ENCODE results near the gene KANK4. TPM values are rescaled to one million over a fixed set of nuclear protein-coding genes. Genes with fewer than 3 reads are reported as not detected.

Gene KANK4
- total RNA-seq, 1 donor from 2014 or later: 1.0 TPM

DNA sequence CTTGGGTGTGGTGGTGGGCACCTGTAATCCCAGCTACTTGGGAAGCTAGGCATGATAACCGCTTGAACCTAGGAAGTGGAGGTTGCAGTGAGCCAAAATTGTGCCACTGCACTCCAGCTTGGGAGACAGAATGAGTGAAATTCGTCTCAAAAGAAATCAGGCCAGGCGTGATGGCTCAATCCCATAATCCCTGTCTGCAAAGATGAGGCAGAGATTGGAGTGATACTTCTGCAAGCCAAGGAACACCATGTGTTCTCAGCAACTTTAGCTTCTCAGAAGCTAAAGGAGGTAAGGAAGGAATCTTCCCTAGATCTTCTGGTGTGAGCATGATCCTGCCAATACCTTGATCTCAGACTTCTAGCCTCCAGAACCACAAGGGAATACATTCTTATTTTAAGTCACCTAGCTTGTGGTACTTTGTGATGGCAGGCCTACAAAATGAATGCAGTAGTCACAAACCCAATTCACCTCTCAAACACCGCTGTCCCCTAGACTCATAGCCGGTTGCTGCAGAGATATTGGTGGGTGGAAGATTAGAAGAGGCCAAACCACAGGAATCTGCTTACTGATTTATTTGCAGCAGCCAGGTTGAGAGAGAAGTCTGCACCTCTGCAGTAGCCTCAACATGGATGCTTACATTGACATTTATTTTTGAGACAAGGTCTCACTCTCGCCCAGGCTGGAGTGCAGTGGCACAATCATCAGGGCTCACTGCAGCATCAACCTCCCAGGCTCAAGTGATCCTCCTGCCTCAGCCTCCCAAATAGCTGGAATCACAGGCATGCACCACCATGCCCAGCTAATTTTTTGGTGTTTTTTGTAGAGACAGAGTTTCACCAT is 105.9 kb downstream of the KANK4 start:
- H3K36me3 Mint-ChIP-seq (ENCODE audit: insufficient read depth): peaks cover 20% of the 10 kb centered on the region

DNA sequence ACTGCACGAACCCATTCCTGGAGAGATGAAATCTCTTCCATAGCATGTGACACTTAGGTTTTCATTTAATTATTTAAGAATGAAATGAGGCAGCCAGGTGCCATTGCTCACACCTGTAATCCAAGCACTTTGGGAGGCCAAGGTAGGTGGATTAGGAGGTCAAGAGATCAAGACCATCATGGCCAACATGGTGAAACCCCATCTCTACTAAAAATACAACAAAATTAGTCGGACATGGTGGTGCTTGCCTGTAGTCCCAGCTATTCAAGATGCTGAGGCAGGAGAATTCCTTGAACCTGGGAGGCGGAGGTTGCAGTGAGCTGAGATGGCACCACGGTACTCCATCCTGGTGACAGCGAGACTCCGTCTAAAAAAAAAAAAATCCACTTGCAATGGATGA is 106.8 kb downstream of the KANK4 start:
- peaks cover 22% of the 10 kb centered on the region for H3K36me3 Mint-ChIP-seq (ENCODE audit: insufficient read depth)
- H3K27ac Mint-ChIP-seq: no peak overlapping the region
- no peaks in the 10 kb centered on the region for H3K27me3 Mint-ChIP-seq
- H3K4me1 Mint-ChIP-seq (ENCODE audit: low read depth): no peaks in the 10 kb centered on the region
- H3K4me3 Mint-ChIP-seq (ENCODE audit: low read depth): no peak overlapping the region
- TF ChIP-seq, protein P1, sequence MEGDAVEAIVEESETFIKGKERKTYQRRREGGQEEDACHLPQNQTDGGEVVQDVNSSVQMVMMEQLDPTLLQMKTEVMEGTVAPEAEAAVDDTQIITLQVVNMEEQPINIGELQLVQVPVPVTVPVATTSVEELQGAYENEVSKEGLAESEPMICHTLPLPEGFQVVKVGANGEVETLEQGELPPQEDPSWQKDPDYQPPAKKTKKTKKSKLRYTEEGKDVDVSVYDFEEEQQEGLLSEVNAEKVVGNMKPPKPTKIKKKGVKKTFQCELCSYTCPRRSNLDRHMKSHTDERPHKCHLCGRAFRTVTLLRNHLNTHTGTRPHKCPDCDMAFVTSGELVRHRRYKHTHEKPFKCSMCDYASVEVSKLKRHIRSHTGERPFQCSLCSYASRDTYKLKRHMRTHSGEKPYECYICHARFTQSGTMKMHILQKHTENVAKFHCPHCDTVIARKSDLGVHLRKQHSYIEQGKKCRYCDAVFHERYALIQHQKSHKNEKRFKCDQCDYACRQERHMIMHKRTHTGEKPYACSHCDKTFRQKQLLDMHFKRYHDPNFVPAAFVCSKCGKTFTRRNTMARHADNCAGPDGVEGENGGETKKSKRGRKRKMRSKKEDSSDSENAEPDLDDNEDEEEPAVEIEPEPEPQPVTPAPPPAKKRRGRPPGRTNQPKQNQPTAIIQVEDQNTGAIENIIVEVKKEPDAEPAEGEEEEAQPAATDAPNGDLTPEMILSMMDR (IDR thresholded peaks at IDR 0.05; ENCODE audit: unreplicated experiment): no peak
- no peak for DNase-seq (ENCODE audit: low spot score, unreplicated experiment)
- H3K9me3 Mint-ChIP-seq (ENCODE audit: low read depth): peaks cover 24% of the 10 kb centered on the region

More for the DNA sequence above, 105.9 kb downstream of the KANK4 start:
- H3K27me3 Mint-ChIP-seq: no peaks in the 10 kb centered on the region
- TF ChIP-seq, protein P1 (IDR thresholded peaks at IDR 0.05; ENCODE audit: unreplicated experiment): no peak
- DNase-seq (ENCODE audit: low spot score, unreplicated experiment): no peak
- H3K4me1 Mint-ChIP-seq (ENCODE audit: low read depth): no peaks in the 10 kb centered on the region
- no peak overlapping the region for H3K27ac Mint-ChIP-seq
- peaks cover 24% of the 10 kb centered on the region for H3K9me3 Mint-ChIP-seq (ENCODE audit: low read depth)
- H3K4me3 Mint-ChIP-seq (ENCODE audit: low read depth): no peak overlapping the region

DNA sequence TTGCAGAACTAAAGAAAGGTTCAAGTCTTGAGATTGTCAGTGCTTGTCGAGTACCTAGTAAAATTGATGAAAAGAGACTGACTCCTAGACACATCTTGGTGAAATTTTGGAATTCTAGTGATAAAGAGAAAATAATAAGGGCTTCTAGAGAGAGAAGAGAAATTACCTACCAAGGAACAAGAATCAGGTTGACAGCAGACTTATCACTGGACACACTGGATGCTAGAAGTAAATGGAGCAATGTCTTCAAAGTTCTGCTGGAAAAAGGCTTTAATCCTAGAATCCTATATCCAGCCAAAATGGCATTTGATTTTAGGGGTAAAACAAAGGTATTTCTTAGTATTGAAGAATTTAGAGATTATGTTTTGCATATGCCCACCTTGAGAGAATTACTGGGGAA is 108.3 kb downstream of the KANK4 start:
- Mint-ChIP-seq H3K9me3 (ENCODE audit: low read depth) (peaks cover 35% of the 10 kb centered on the region), H3K27ac (no peak overlapping the region), H3K27me3 (no peaks in the 10 kb centered on the region), H3K4me1 (ENCODE audit: low read depth) (no peaks in the 10 kb centered on the region), H3K4me3 (ENCODE audit: low read depth) (no peak overlapping the region), H3K36me3 (ENCODE audit: insufficient read depth) (peaks cover 26% of the 10 kb centered on the region)
- TF ChIP-seq, protein P1 (IDR thresholded peaks at IDR 0.05; ENCODE audit: unreplicated experiment): no peak
- no peak for DNase-seq (ENCODE audit: low spot score, unreplicated experiment)

GRCh38 chr1:62209931-62210595 is 109.2 kb downstream of the KANK4 start:
- Mint-ChIP-seq H3K27me3 (no peaks in the 10 kb centered on the region), H3K27ac (no peak overlapping the region), H3K9me3 (ENCODE audit: low read depth) (peaks cover 35% of the 10 kb centered on the region), H3K36me3 (ENCODE audit: insufficient read depth) (peaks cover 26% of the 10 kb centered on the region), H3K4me1 (ENCODE audit: low read depth) (no peaks in the 10 kb centered on the region), H3K4me3 (ENCODE audit: low read depth) (no peak overlapping the region)
- DNase-seq (ENCODE audit: low spot score, unreplicated experiment): no peak
- TF ChIP-seq, protein P1 (IDR thresholded peaks at IDR 0.05; ENCODE audit: unreplicated experiment): no peak

DNA sequence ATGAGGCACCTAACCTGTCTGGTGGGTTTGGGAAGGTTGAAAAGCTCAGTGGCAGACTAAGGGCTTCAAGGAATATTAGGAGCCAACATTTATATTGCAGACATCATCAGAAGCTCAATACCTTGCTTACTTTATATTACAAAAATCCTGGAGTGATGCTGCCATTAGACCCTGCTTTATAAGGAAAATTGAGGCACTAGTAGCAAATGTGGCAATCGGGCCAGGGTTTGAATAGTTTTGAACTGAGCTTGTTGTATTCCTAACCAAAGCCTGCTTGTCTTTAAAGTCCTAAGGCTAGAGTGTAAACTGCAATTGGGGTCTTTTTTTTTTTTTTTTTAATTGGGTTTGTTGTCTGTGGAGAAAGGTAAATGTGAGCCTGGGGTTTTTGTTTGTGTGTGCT is 110.3 kb downstream of the KANK4 start:
- H3K27ac Mint-ChIP-seq: no peak overlapping the region
- no peak overlapping the region for H3K4me3 Mint-ChIP-seq (ENCODE audit: low read depth)
- peaks cover 35% of the 10 kb centered on the region for H3K9me3 Mint-ChIP-seq (ENCODE audit: low read depth)
- H3K27me3 Mint-ChIP-seq: no peaks in the 10 kb centered on the region
- H3K4me1 Mint-ChIP-seq (ENCODE audit: low read depth): no peaks in the 10 kb centered on the region
- H3K36me3 Mint-ChIP-seq (ENCODE audit: insufficient read depth): peaks cover 27% of the 10 kb centered on the region
- TF ChIP-seq, protein P1 (IDR thresholded peaks at IDR 0.05; ENCODE audit: unreplicated experiment): no peak
- DNase-seq (ENCODE audit: low spot score, unreplicated experiment): no peak

All from progenitor cell of endocrine pancreas (in vitro differentiated cells).